Forelimb muscle (tissue), 1 donor: Measurements from ENCODE around the gene LRR1. TPM values are rescaled to one million over a fixed set of nuclear protein-coding genes. Genes with fewer than 3 reads are reported as not detected.
A peak's percentile ranks its signal among the peaks of the same experiment; 100 is the strongest.
"Not testable (repeated sequence)": the region's sequence is repeated elsewhere in the genome, so short reads cannot be mapped to it uniquely, and the experiment has no call there.

Experiments used
- DNase-seq: peaks from one replicate; pipeline ENCODE4 v3.0.0-alpha.2; 2013; ENCODE audit warnings: low read depth
- polyA plus RNA-seq: library from polyadenylated mRNA; unstranded; fragments of 120-200 nt; gene quantifications from one replicate; pipeline ENCODE4 v1.2.1, GENCODE V29; 2013; ENCODE audit not compliant: insufficient read length

The LRR1 gene
- polyA plus RNA-seq, 1 donor = 6.5 TPM

DNA sequence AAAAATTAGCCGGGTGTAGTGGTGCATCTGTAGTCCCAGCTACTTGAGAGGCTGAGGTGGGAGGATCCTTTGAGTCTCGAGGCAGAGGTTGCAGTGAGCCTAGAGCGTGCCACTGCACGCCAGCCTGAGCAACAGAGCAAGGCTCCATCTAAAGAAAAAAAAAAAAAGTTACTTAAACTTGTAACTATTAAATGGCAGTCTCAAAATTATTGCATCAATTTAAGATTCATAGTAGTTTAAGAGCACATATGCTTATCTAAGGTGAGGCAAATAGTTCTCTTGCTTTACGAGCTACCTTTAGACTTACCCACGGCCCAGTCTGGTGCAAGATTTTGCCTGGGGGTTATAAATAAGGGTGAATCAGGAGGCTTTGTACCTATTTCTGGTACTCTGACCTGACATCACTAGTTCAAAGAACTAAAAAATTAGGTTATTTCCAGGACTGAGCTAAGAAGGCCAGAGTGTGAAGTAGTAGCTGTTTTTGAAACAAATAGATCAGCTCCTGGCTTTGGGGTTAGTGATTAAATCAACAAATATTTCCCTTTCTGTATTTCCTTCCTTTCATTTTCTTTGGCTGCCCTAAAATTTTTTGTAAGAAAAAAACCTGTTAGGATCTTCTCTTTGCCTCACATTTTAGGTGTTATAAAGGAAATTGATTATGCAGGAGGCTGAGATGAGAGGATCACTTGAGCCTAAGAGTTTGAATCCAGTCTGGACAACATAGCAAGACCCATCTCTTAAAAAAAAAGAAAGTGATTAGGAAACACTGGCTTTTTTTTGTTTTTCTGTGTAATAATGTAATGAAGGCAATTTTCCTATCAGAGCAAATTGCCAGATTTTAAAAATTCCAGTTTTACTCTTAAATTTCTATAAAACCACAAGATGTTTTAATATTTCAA is 25.4 kb downstream of the LRR1 start:
- no peak for DNase-seq

DNA sequence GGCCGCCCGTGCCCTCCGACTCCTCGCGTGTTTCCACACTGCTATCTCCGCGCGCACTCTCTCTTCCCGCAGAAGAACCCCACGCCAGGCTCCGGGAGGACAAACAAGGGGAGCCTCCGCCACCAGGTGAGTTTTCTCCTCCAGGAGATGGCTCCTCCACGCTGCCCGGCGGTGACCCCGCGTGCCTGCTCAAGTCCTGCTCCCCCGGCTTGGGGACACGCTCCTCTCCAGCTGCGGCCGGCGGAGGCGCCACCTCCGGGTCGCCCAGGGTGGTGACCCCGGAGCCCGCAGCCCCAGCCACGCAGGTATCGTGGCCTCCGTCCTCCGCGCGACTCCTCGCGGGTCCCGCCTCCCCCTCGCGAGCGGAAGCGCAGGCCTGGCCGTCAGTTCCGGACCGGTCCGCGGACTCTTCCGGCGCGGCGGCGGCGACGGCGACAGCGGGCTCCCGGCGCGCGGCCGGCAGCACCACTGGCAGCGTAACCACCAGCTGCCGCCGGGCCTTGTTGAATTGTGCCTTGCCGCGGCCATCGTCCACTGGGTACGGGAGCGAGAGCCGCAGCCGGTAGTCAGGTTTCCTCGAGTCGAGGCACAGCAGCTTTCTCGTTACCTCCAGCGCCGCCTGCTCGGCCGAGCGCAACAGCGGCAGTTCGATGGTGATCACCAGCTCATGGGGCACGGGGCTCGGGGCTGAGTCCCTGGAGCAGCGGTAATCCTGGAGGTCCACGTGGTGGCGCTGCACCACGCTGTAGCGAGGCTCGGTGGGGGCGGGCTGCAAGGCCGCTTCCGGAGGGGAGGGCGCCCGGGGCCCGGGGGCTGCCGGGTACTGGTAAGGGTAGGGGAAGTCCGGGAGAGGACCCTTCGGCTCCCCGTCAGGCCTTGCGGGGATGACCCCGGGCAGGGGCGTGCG is 35.2 kb downstream of the LRR1 start:
- DNase-seq = peak; percentile 74

DNA sequence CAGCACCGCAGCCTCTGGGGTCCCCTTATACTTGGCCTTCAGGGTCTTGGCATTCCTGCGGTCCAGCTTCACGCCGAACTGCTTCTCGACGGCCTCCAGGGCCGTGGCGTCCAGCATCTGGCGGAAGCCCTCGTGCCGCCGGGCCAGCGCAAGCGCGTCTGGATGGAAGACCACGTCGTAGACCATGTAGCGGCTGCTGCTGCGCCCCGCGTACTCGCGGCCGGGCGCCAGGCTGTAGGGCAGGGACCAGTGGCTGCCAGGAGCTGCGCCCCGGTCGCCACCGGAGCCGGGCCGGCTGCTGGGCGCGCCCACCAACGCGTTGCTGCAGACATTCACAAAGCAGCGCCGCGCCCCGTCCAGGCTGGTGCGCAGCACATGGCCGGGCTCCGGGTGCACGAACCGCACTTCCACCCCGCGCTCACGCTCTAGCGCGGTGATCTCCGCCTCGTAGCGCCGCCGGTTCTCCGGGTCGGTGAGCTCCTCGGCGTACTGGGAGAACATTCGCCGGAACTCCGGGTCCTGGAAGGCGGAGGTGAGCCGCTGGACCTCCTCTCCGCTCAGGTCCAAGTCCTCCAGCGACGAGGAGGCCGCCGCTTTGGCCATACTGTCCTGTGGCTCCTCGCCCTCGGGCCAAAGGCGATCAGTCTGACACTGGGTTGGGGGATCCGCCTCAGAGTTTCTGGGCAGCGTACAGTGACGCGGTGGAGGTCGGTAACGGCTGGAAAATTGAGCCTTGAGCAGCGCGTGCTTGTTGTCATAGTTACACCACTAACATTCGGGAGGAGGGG is 36.0 kb downstream of the LRR1 start, which contains the start of gene DNAAF2:
TSS of gene DNAAF2 (minus strand) at position 698 of the 788 bp plus-strand sequence. CDS start at position 603, 95 bp downstream.
- DNase-seq = no peak

DNA sequence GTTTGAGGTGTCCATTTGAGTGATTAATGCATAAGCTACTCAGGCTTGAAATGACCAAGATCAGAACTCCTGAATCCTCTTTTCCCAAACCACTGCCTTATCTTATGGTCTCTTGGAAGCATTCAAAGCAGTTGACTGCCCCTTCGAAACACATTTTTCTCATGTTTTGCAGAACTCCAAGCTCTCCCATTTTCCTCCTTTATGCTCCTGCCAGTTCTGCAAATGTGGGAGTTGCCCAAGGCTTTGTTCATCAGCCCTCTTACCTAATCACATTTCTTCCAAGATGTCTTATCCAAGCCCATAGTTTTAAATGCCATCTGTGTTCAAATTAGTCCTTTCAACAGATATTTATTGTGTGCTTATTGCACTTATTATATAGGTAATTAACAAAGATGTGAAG is 38.1 kb downstream of the LRR1 start:
- no peak for DNase-seq

DNA sequence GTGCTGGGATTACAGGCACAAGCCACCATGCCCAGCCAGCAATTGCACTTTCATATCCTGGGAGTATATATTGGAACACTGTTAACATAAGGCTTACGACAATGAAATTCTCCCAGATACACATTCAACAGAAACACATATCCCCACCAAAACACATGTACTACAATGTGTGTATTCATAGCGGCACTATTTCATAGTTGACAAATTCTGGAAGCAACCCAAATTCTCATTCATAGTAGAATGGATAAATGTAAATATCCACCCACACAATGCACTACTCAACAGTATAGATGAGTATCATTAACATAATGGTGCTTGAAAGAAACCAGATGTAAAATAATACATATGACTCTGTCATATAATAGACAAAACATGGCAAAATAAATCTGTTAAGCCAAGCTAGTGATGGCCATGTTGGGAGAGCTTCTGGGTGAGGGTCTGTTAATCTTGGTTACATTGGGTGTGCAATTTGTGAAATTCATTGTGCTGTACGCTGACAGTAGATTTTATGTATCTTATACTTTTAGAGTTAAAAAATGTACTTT is 38.9 kb downstream of the LRR1 start:
- no peak for DNase-seq

DNA sequence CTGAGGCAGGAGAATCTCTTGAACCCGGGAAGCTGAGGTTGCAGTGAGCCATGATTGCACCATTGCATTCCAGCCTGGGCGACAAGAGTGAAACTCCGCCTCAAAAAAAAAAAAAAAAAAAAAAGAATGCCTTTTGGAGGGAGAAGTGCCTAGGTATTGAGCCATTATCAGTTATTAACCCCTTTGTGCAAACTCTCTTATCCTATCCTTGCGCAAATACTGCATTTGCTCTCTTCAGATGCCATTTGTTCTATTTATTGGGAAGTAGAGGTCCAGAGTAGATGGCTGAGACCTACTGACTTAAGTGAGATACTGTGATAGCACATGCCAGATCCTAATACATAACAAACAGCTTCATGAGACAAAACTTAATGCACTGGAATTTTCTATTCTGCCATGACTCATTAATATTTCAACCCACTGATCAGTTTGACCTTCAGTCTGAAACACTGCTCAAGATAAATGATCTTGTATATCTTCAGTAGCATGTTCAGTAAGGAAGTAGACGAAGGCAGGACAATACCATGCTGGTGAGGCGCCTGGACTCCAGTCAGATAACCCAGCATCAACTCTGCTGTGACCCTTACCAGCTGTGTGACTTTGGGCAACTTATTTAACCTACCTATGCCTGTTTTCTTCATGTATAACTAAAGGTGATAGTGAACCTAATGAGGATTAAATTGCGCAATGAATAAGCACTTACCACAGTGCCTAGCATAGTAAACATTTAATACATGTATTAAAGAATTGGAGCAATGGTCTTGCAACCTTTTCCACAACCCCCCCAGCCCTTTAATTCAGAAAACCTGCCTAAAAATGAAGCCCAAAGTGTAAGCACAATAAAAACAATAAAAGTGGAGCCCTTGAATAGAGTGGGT is 42.0 kb downstream of the LRR1 start:
- no peak for DNase-seq

DNA sequence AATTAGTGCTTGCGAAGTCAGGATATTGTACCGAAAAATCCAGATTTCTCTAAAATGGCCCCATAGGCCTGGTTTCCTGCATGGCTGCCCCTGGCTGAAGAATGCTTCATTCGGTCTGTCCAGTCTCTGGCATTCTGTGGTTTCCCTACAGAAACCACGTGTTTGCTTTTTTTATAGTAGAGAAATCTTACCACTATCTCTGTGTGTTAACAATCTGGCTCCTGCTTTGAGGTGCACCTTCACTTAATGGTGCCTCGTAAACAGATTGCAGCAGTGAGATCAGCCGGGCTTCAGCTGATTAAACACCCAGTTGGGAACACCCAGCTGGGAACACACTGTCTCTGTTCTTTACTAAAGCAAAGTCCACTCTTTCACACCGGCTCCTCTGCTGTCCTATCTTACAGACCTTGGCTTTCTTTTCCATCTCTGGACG is 43.0 kb downstream of the LRR1 start:
- DNase-seq = no peak

DNA sequence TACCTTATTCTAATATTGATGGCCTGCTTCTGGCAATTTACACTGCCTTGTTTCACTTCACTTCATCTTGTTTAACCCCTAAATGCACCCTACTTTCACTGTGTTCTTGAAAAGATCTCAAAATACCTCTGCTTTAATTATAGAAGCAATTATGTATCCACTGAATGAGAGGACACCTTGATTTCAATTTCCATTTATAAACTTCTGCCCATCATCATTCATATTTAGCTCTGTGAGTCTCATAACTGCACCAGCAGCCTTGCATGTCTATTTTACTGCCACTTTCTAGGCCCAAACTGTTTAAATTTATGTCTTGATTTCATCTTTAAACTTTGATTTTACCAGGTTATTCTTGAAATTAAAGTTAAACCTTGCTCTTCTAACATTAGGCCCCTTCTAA is 43.4 kb downstream of the LRR1 start:
- no peak for DNase-seq

DNA sequence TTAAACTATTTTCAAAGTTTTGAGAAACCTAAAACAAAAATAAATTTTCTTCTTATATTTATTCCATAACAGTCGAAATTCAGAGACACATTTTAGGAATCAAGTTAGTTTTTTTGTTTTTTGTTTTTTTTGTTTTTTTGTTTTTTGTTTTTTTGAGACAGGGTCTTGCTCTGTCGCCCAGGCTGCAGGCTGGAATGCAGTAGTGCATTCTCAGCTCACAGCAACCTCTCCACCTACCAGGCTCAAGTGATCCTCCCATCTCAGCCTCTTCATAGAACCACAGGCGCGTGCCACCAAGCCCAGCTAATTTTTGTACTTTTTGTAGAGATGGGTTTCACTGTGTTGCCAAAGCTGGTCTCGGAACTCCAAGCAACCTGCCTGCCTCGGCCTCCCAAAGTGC is 54.8 kb downstream of the LRR1 start:
- no peak for DNase-seq

DNA sequence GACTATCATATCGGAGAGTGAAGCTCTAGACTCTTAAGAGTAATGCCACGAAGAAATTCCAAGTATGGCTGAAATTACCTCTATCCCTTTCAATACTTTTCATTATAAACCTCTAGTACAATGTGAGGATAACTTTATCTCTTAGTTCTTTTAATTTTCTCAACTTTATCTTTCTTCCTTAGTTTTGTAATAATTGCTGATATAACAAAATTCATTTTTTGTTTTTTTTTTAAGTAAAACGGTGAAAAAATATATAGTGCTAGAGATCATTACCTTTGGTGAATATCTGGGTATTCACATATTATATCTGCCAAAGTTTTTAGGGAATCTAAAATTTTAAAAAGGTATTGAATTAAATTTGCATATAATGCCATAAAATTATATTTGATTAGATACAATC is 55.8 kb downstream of the LRR1 start:
- DNase-seq = no peak

DNA sequence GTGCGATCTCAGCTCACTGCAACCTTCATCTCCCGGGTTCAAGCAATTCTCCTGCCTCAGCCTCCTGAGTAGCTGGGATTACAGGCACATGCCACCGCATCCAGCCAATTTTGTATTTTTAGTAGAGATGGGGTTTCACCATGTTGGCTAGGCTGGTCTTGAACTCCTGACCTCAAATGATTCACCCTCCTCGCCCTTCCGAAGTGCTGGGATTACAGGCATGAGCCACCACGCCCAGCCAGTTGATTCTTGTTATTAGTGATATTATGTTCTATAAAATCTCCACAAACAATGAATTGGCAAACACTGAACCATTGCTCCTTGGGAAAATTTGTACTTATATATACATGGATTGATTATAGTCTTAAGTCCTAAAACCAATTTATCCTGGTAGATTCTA is 58.8 kb downstream of the LRR1 start:
- DNase-seq = not testable (repeated sequence)

DNA sequence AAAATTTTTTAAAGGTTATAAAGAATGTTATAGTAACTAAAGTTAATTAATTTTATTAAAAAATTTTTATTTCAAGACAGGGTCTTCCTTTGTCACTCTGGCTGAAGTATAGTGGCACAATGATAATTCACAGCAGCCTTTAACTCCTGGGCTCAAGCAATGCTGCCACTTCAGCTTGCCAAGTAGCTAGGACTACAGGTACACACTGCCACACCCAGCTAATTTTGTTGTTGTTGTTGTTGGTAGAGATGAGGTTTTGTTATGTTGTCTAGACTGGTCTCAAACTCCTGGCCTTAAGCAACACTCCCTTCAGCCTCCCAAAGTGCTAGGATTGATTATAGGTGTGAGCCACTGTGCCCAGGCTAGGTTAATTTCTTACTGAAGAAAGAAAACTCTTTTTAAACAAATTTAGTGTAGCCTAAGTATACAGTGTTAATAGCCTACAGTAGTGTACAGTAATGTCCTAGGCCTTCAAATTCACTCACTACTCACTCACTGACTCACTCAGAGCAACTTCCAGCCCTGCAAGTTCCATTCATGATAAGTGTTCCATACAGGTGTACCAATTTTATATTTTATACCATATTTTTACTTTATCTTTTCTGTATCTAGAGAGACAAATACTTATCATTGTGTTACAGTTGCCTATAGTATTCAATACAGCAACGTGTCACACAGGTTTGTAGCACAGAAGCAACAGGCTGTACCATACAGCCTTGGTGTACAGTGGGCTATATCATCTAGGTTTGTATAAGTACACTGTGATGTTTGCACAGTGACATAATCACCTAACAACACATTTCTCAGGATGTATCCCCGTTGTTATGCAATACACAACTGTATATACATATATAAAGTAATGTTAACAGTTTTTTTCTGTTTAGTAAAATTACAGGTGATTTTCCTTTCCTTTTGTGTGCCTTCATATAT is 61.1 kb downstream of the LRR1 start:
- no peak for DNase-seq

Other genes with a start within 250 kb of the LRR1 start
- gene RPS29, start 12.6 kb upstream of the LRR1 start, polyA plus RNA-seq = 2,167 TPM
- gene RPL36AL, start 21.7 kb downstream of the LRR1 start, polyA plus RNA-seq = 141 TPM
- 19.9 TPM for gene MGAT2, start 21.9 kb downstream of the LRR1 start, polyA plus RNA-seq
- gene DNAAF2, start 36.3 kb downstream of the LRR1 start, polyA plus RNA-seq = 7.3 TPM
- gene POLE2, start 89.3 kb downstream of the LRR1 start, polyA plus RNA-seq = 9.3 TPM
- 5.1 TPM for gene KLHDC1, start 94.2 kb downstream of the LRR1 start, polyA plus RNA-seq
- 75.0 TPM for gene KLHDC2, start 169.2 kb downstream of the LRR1 start, polyA plus RNA-seq